ENCODE data around the gene RAB3A. TPM values are rescaled to one million over a fixed set of nuclear protein-coding genes. Genes with fewer than 3 reads are reported as not detected.

Gene RAB3A
- total RNA-seq, 2 donors from 2014 or later, result 3.5 to 4.2 TPM

GRCh38 chr19:18167011-18167410 lies 36.8 kb downstream of the RAB3A start:
- Histone ChIP-seq H3K27me3 (no peaks in the 10 kb centered on the region), H3K4me3 (no peak overlapping the region), H3K9me3 (no peaks in the 10 kb centered on the region), H3K4me1 (no peaks in the 10 kb centered on the region), H3K27ac (no peak overlapping the region), H3K9ac (ENCODE audit: low read depth in 2 of 2, low read length in 2 of 2) (no peak overlapping the region), H3K36me3 (no peaks in the 10 kb centered on the region)
- intact Hi-C loops (cut with DNase I), result loop anchor here (5.0 kb wide), 1 partner anchor 55 kb away; no protein-coding TSS in a partner anchor
- TF ChIP-seq, protein P1, sequence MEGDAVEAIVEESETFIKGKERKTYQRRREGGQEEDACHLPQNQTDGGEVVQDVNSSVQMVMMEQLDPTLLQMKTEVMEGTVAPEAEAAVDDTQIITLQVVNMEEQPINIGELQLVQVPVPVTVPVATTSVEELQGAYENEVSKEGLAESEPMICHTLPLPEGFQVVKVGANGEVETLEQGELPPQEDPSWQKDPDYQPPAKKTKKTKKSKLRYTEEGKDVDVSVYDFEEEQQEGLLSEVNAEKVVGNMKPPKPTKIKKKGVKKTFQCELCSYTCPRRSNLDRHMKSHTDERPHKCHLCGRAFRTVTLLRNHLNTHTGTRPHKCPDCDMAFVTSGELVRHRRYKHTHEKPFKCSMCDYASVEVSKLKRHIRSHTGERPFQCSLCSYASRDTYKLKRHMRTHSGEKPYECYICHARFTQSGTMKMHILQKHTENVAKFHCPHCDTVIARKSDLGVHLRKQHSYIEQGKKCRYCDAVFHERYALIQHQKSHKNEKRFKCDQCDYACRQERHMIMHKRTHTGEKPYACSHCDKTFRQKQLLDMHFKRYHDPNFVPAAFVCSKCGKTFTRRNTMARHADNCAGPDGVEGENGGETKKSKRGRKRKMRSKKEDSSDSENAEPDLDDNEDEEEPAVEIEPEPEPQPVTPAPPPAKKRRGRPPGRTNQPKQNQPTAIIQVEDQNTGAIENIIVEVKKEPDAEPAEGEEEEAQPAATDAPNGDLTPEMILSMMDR (IDR thresholded peaks at IDR 0.05), result no peak
- no peak for DNase-seq

DNA sequence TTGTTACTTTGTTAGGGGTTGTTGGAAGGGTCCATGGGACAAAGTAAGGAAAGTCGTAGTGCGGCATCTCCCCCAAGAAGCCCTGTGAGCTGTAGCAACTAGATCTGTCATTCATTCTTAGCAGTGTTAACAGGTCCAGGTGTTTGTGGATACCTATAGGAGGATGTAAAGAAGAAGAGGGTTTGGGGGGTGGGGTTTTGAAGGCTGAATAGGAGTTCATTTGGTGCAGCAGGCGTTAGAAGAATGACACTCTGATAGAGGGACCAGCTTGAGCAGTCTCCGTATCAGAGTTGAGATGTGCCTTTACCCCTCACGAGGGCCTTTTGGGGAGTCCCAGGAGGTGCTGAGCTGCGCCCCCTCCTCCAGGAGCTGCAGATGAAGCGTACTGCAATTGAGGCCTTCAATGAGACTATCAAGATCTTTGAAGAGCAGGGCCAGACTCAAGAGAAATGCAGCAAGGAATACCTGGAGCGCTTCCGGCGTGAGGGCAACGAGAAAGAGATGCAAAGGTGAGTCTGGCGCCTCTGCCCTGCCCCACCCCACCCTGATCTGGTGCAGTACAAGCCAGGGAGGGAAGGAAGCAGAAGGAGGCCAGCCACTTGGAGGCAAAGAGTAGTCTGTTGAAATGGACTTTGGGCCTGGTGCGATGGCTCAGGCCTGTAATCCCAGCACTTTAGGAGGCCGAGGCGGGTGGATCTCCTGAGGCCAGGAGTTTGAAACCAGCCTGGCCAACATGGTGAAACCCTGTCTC lies 37.9 kb downstream of the RAB3A start:
- no peaks in the 10 kb centered on the region for H3K27me3 ChIP-seq
- TF ChIP-seq, protein P1 (IDR thresholded peaks at IDR 0.05), result no peak
- no peak overlapping the region for H3K27ac ChIP-seq
- H3K4me3 ChIP-seq, result no peak overlapping the region
- H3K9me3 ChIP-seq, result no peaks in the 10 kb centered on the region
- no peaks in the 10 kb centered on the region for H3K36me3 ChIP-seq
- DNase-seq, result no peak
- intact Hi-C loops (cut with DNase I), result loop anchor here (5.0 kb wide), 1 partner anchor 54 kb away; no protein-coding TSS in a partner anchor
- no peaks in the 10 kb centered on the region for H3K4me1 ChIP-seq
- no peak overlapping the region for H3K9ac ChIP-seq (ENCODE audit: low read depth in 2 of 2, low read length in 2 of 2)

- no peak for DNase-seq
- H3K27ac ChIP-seq, result no peak overlapping the region
- H3K9ac ChIP-seq (ENCODE audit: low read depth in 2 of 2, low read length in 2 of 2), result no peak overlapping the region
- no peaks in the 10 kb centered on the region for H3K27me3 ChIP-seq
- TF ChIP-seq, protein P1 (IDR thresholded peaks at IDR 0.05), result no peak
- no peaks in the 10 kb centered on the region for H3K9me3 ChIP-seq
- H3K4me3 ChIP-seq, result no peak overlapping the region
- no peaks in the 10 kb centered on the region for H3K4me1 ChIP-seq
- intact Hi-C loops (cut with DNase I), result no loop called here
- H3K36me3 ChIP-seq, result no peaks in the 10 kb centered on the region
These were observed 39.8 kb downstream of the RAB3A start for GRCh38 chr19:18164072-18164471.

DNA sequence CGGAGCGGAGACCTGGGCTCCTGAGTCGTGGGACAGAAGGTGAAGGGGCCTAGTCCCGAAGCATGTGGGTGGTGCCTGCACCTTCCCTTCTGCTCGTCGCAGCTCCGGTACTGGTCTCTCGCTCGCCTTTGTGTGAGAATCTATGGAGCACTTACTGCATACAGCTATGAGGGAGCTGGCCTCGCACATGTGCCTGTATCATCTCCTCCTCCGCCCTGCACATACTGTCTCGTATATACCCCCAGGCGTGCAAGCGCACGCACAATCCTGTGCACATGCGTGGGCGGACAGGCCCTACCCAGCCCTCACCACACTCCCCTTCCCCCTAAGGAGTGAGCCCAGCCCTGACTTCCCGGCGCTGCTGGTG lies 42.2 kb downstream of the RAB3A start:
- TF ChIP-seq, protein P1 (IDR thresholded peaks at IDR 0.05), result no peak
- no peak overlapping the region for H3K4me3 ChIP-seq
- intact Hi-C loops (cut with DNase I), result no loop called here
- H3K4me1 ChIP-seq, result peaks cover 11% of the 10 kb centered on the region
- no peak for DNase-seq
- no peaks in the 10 kb centered on the region for H3K9me3 ChIP-seq
- H3K27ac ChIP-seq, result no peak overlapping the region
- H3K36me3 ChIP-seq, result no peaks in the 10 kb centered on the region
- H3K9ac ChIP-seq (ENCODE audit: low read depth in 2 of 2, low read length in 2 of 2), result peak overlapping the region; percentile 3 to 61
- H3K27me3 ChIP-seq, result no peaks in the 10 kb centered on the region

DNA sequence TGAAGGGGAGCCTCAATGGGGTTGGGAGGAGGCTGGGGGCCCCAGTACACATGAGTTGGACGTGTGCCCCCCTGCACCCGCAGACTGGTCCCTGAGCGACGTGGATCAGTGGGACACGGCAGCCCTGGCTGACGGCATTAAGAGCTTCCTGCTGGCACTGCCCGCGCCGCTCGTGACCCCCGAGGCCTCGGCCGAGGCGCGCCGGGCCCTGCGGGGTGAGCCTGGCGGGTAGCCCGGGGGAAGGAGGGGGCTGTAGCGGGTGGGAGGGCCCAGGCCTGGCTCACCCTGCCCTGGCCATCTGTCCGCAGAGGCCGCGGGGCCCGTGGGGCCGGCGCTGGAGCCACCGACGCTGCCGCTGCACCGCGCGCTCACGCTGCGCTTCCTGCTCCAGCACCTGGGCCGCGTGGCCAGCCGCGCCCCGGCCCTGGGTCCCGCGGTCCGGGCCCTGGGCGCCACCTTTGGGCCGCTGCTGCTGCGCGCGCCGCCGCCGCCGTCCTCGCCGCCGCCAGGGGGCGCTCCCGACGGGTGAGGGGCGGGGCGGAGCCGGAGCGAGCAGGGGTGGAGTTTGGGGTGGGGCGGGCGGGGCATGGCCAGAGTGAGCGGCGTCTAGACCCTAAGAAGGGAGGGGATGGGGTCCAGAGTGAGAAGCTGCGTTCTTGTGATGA lies 42.7 kb downstream of the RAB3A start:
- TF ChIP-seq, protein P1 (IDR thresholded peaks at IDR 0.05), result peak; percentile 27
- Histone ChIP-seq H3K4me3 (peak overlapping the region; percentile 36), H3K9me3 (no peaks in the 10 kb centered on the region), H3K36me3 (no peaks in the 10 kb centered on the region), H3K27ac (peak overlapping the region; percentile 18), H3K9ac (ENCODE audit: low read depth in 2 of 2, low read length in 2 of 2) (peak overlapping the region; percentile 72 to 77), H3K27me3 (no peaks in the 10 kb centered on the region), H3K4me1 (peaks cover 15% of the 10 kb centered on the region)
- DNase-seq, result peak; percentile 79
- intact Hi-C loops (cut with DNase I), result no loop called here
